Measurements from ENCODE around the gene SULT1C3. TPM values are rescaled to one million over a fixed set of nuclear protein-coding genes. Genes with fewer than 3 reads are reported as not detected.

The SULT1C3 gene
- total RNA-seq, 6 experiments from 2014 or later = not detected

DNA sequence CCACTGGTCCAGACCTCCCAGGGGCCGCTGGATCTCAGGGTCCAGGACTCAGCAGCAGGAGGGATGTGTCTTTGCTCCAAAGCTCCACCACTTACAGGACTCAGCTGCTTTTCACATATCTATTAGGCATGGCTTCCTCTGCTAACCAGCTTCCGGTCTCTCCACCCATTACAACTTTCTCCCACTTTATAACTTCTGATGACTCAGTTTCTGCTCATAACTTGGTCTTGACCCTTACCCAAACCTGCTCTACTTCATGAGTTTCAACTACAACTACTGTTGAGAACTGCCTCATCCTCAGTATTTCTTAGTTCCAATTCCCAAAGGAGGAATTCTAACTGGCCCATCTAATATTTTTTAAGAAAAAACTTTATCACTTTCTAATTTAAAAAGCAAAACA lies 66.1 kb downstream of the SULT1C3 start:
- H3K4me1 Mint-ChIP-seq (ENCODE audit: low read depth) = peaks cover 12% of the 10 kb centered on the region
- H3K4me3 Mint-ChIP-seq = no peak overlapping the region
- no peaks in the 10 kb centered on the region for H3K36me3 Mint-ChIP-seq (ENCODE audit: low read depth)
- DNase-seq = no peak
- TF ChIP-seq, protein P1, sequence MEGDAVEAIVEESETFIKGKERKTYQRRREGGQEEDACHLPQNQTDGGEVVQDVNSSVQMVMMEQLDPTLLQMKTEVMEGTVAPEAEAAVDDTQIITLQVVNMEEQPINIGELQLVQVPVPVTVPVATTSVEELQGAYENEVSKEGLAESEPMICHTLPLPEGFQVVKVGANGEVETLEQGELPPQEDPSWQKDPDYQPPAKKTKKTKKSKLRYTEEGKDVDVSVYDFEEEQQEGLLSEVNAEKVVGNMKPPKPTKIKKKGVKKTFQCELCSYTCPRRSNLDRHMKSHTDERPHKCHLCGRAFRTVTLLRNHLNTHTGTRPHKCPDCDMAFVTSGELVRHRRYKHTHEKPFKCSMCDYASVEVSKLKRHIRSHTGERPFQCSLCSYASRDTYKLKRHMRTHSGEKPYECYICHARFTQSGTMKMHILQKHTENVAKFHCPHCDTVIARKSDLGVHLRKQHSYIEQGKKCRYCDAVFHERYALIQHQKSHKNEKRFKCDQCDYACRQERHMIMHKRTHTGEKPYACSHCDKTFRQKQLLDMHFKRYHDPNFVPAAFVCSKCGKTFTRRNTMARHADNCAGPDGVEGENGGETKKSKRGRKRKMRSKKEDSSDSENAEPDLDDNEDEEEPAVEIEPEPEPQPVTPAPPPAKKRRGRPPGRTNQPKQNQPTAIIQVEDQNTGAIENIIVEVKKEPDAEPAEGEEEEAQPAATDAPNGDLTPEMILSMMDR (IDR thresholded peaks at IDR 0.05) = no peak
- H3K27ac Mint-ChIP-seq = no peak overlapping the region; the same call in 1 of the 2 replicates
- no peaks in the 10 kb centered on the region for H3K9me3 Mint-ChIP-seq
- peaks cover 6% of the 10 kb centered on the region for H3K27me3 Mint-ChIP-seq (ENCODE audit: insufficient read depth)

DNA sequence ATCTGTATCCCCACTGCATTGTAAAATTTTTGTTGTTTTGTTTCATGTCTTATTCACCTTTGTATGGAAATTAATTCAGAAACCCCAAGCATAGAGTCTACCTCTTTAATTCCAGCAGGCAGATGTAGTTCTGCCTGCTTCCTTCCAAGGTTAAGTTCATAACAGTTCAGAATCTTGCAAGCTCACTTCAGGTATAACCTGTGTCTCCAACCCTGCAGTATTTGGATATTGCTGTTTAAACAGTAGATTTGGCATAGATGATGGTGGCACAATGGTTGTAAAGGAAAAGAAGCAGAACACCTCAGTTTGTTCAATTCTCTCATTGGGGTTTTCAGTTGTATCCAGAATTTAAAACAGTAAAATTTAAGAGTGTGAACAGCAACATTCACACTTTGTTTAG lies 70.1 kb downstream of the SULT1C3 start:
- no peaks in the 10 kb centered on the region for H3K9me3 Mint-ChIP-seq
- H3K27ac Mint-ChIP-seq = no peak overlapping the region
- no peak overlapping the region for H3K4me3 Mint-ChIP-seq
- TF ChIP-seq, protein P1 (IDR thresholded peaks at IDR 0.05) = no peak
- H3K27me3 Mint-ChIP-seq (ENCODE audit: insufficient read depth) = peaks cover 6% of the 10 kb centered on the region
- H3K4me1 Mint-ChIP-seq (ENCODE audit: low read depth) = peaks cover 14% of the 10 kb centered on the region
- H3K36me3 Mint-ChIP-seq (ENCODE audit: low read depth) = no peaks in the 10 kb centered on the region
- no peak for DNase-seq

Other genes starting within 250 kb of the SULT1C3 start
- gene SULT1C2, start 48.9 kb downstream of the SULT1C3 start, total RNA-seq (2021; fragmentation: NEBNext Ultra II Directional; extraction: Animal tissue kit (Norgen Biotek cat#: 25700)) = not detected
- gene SULT1C4, start 138.0 kb downstream of the SULT1C3 start, total RNA-seq (2021; fragmentation: NEBNext Ultra II Directional; extraction: Animal tissue kit (Norgen Biotek cat#: 25700)) = not detected
- gene GCC2, start 209.2 kb downstream of the SULT1C3 start, total RNA-seq (2021; fragmentation: NEBNext Ultra II Directional; extraction: Animal tissue kit (Norgen Biotek cat#: 25700)) = 10 to 100 TPM; 31.5 to 39.5 (median 32.8) TPM

Data from HFFc6 (cell line).